ENCODE data around the gene VMO1. TPM values are rescaled to one million over a fixed set of nuclear protein-coding genes. Genes with fewer than 3 reads are reported as not detected.

VMO1 gene
- total and polyA plus RNA-seq, 9 of the 15 experiments (the other 6 are each of a cell fraction or from before 2014, with no cell fraction given): 0.31 TPM; not detected in 8

DNA sequence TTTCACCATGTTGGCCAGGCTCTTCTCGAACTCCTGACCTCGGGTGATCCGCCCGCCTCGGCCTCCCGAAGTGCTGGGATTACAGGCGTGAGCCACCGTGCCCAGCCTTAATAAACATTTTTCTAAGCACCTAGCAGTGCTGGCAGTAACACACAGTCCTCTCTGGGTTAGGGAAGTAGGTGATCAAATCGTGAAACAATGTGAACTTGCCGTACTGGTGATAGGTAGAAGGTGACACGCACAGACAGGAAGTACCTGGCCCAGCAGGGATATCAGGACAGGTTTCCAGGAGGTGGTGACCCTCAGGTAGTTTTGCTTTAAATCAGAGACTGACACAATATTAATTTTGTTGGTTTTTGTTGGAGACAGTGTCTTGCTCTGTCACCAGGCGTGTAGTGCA lies 25.3 kb upstream of the VMO1 start:
- in situ Hi-C loops (cut with MboI): no loop called here
- Histone ChIP-seq H3K4me2 (ENCODE audit: insufficient read depth, low read length) (no peak overlapping the region), H3K9me1 (ENCODE audit: control insufficient read depth, insufficient read depth, low read length) (no peaks in the 10 kb centered on the region), H3K9me3 (replicated peaks; ENCODE audit: control insufficient read depth, insufficient read depth, low read depth, low read length) (no peaks in the 10 kb centered on the region), H4K20me1 (replicated peaks; ENCODE audit: control insufficient read depth, insufficient read depth, low read length) (no peaks in the 10 kb centered on the region; the same call in 1 of the 2 replicates), H3K9ac (ENCODE audit: insufficient read depth in 1 of 2, low read depth in 2 of 2, low read length in 2 of 2) (no peak overlapping the region), H3K36me3 (ENCODE audit: control insufficient read depth, insufficient read depth, low read length) (no peaks in the 10 kb centered on the region), H3K27me3 (ENCODE audit: control insufficient read depth in 2 of 2, insufficient read depth in 2 of 2, low read length in 2 of 2) (no peaks in the 10 kb centered on the region), H3K4me3 (no peak overlapping the region), H3K27ac (ENCODE audit: extremely low read depth, low read depth, low read length) (no peak overlapping the region), H3K4me1 (replicated peaks in 1 of 2; ENCODE audit: control insufficient read depth in 2 of 2, insufficient read depth in 2 of 2, low read length in 2 of 2) (peaks cover 0 to 20% of the 10 kb centered on the region in 2 experiments; a peak in 3 of 5 replicates), H2AFZ (ENCODE audit: low read depth, low read length) (no peak overlapping the region), H3K79me2 (ENCODE audit: control insufficient read depth, insufficient read depth, low read length) (no peaks in the 10 kb centered on the region)
- intact Hi-C loops (cut with micrococcal nuclease): no loop called here
- 79% methylated on average over 12 of the region's 12 CpGs for WGBS (ENCODE audit: insufficient coverage, low coverage, missing lambda C conversion rate)
- FAIRE-seq (no peak), ATAC-seq (no peak), DNase-seq (ENCODE audit: extremely low read depth in 1 of 4, low spot score in 3 of 4) (no peak)
- BruUV-seq (replicated peaks): no TSS peak
- POLR2A ChIA-PET: no interaction called here
- no peak for TF ChIP-seq NELFE (IDR thresholded peaks at IDR 0.05; ENCODE audit: insufficient read depth, insufficient read length)
- TF ChIP-seq, protein P1, sequence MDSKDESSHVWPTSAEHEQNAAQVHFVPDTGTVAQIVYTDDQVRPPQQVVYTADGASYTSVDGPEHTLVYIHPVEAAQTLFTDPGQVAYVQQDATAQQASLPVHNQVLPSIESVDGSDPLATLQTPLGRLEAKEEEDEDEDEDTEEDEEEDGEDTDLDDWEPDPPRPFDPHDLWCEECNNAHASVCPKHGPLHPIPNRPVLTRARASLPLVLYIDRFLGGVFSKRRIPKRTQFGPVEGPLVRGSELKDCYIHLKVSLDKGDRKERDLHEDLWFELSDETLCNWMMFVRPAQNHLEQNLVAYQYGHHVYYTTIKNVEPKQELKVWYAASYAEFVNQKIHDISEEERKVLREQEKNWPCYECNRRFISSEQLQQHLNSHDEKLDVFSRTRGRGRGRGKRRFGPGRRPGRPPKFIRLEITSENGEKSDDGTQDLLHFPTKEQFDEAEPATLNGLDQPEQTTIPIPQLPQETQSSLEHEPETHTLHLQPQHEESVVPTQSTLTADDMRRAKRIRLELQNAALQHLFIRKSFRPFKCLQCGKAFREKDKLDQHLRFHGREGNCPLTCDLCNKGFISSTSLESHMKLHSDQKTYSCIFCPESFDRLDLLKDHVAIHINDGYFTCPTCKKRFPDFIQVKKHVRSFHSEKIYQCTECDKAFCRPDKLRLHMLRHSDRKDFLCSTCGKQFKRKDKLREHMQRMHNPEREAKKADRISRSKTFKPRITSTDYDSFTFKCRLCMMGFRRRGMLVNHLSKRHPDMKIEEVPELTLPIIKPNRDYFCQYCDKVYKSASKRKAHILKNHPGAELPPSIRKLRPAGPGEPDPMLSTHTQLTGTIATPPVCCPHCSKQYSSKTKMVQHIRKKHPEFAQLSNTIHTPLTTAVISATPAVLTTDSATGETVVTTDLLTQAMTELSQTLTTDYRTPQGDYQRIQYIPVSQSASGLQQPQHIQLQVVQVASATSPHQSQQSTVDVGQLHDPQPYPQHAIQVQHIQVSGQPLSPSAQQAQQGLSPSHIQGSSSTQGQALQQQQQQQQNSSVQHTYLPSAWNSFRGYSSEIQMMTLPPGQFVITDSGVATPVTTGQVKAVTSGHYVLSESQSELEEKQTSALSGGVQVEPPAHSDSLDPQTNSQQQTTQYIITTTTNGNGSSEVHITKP (IDR thresholded peaks at IDR 0.05; ENCODE audit: partially characterized antibody): no peak
- TF ChIP-seq ZNF316 (IDR thresholded peaks at IDR 0.05): no peak
- no peak for TF ChIP-seq NFIX (CRISPR knock-in tag; IDR thresholded peaks at IDR 0.05; ENCODE audit: low read depth)
- no peak for TF ChIP-seq ARHGAP35 (IDR thresholded peaks at IDR 0.05; ENCODE audit: partially characterized antibody)
- TF ChIP-seq CC2D1A (IDR thresholded peaks at IDR 0.05): no peak
- no peak for TF ChIP-seq TAL1 (IDR thresholded peaks at IDR 0.05)
- TF ChIP-seq DNMT1 (IDR thresholded peaks at IDR 0.05): no peak
- TF ChIP-seq ETV1 (tag; conservative IDR thresholded peaks at IDR 0.05; ENCODE audit: low read depth): no peak
- CTCF ChIA-PET (ENCODE audit: low intra/inter-chr PET ratio): no interaction called here
